ENCODE results near the gene ARF5. TPM values are rescaled to one million over a fixed set of nuclear protein-coding genes. Genes with fewer than 3 reads are reported as not detected.
"Not testable (repeated sequence)": the region's sequence is repeated elsewhere in the genome, so short reads cannot be mapped to it uniquely, and the experiment has no call there.

ARF5 gene
- total RNA-seq (2021; ENCODE audit: unreplicated experiment) (155 TPM), Bru-seq, nascent RNA (percentile 79 among the genes with signal in this experiment), BruChase-seq, experiment 1, labeled RNA remaining after a 2-hour chase (percentile 86 among the genes with signal in this experiment), BruChase-seq, experiment 2, labeled RNA remaining after a 6-hour chase (percentile 94 among the genes with signal in this experiment)
- 271 TPM for polyA plus RNA-seq (2012; ENCODE audit: insufficient read length)
- long read RNA-seq, transcript ARF5-201 (6 exons, 1,103 nt), result major isoform, 120 of 147 reads
- long read RNA-seq, partial matches to known transcripts, result 19 of 147 reads
- long read RNA-seq, other reads (novel, unspliced or antisense), result 4 of 147 reads

GRCh38 chr7:127588019-127588696, at the start of gene ARF5:
ARF5 (plus strand) TSS chr7:127588411; CDS start chr7:127588499, 88 bp downstream.
- POLR2A ChIA-PET, result interaction anchor here (0.5 to 1.0 kb wide), 5 partner anchors 42 to 359 kb away, joined by 3 to 9 read pairs (median 4); no protein-coding TSS in a partner anchor
- H3K27ac ChIP-seq (ENCODE audit: low read length), result peak within 1 kb of the TSS; percentile 83
- DNase-seq (ENCODE audit: low read depth, low spot score), result no peak
- H3K36me3 ChIP-seq (ENCODE audit: control insufficient read depth, insufficient read depth, low read length), result peaks cover 3% of the 10 kb centered on the region; the same call in 1 of the 2 replicates
- CTCF ChIA-PET, result no interaction called here
- in situ Hi-C loops (cut with HindIII; ENCODE audit: low pct_unique_long_range_greater_than_20kb, low sequenced_read_pairs) (no loop called here), intact Hi-C loops (cut with micrococcal nuclease; ENCODE audit: unreplicated experiment) (no loop called here)
- peaks cover 26% of the 10 kb centered on the region for H3K4me1 ChIP-seq (ENCODE audit: control insufficient read depth, insufficient read depth, low read length)
- no TSS peak for BruUV-seq (replicated peaks)
- peak within 1 kb of the TSS; percentile 91 to 96 for H3K4me3 ChIP-seq (ENCODE audit: low read depth in 2 of 2, low read length in 2 of 2)
- ATAC-seq, result peak; percentile 91
- no peak for TF ChIP-seq CTCF (IDR thresholded peaks at IDR 0.05)
- no peak for TF ChIP-seq POLR2AphosphoS5 (IDR thresholded peaks at IDR 0.05; ENCODE audit: low read depth, low read length)
- TF ChIP-seq SIN3A (IDR thresholded peaks at IDR 0.05; ENCODE audit: borderline replicate concordance, insufficient read depth, low read depth, low read length), result peak; percentile 69; the same call in 1 of the 2 replicates
- TF ChIP-seq REST (IDR thresholded peaks at IDR 0.05; ENCODE audit: insufficient read depth in 1 of 2, low read depth in 2 of 2, low read length in 1 of 2), result no peak
- no peak for TF ChIP-seq TCF7L2 (IDR thresholded peaks at IDR 0.05; ENCODE audit: low read depth, low read length)
- H3K27me3 ChIP-seq (ENCODE audit: control insufficient read depth, insufficient read depth, low read length), result no peaks in the 10 kb centered on the region
- no peaks in the 10 kb centered on the region for H3K9me3 ChIP-seq (ENCODE audit: control insufficient read depth, insufficient read depth, low read depth, low read length)

- in situ Hi-C loops (cut with HindIII; ENCODE audit: low pct_unique_long_range_greater_than_20kb, low sequenced_read_pairs) (no loop called here), intact Hi-C loops (cut with micrococcal nuclease; ENCODE audit: unreplicated experiment) (no loop called here)
- no peak for ATAC-seq
- Histone ChIP-seq H3K9me3 (ENCODE audit: control insufficient read depth, insufficient read depth, low read depth, low read length) (no peaks in the 10 kb centered on the region), H3K4me3 (ENCODE audit: low read depth in 2 of 2, low read length in 2 of 2) (no peak overlapping the region), H3K27me3 (ENCODE audit: control insufficient read depth, insufficient read depth, low read length) (peaks cover 3% of the 10 kb centered on the region; the same call in 1 of the 2 replicates), H3K4me1 (ENCODE audit: control insufficient read depth, insufficient read depth, low read length) (no peaks in the 10 kb centered on the region), H3K36me3 (ENCODE audit: control insufficient read depth, insufficient read depth, low read length) (no peaks in the 10 kb centered on the region), H3K27ac (ENCODE audit: low read length) (no peak overlapping the region)
- ChIA-PET POLR2A (no interaction called here), CTCF (no interaction called here)
- DNase-seq (ENCODE audit: low read depth, low spot score), result no peak
- BruUV-seq (replicated peaks), result no TSS peak
- no peak for TF ChIP-seq POLR2AphosphoS5 (IDR thresholded peaks at IDR 0.05; ENCODE audit: low read depth, low read length)
- TF ChIP-seq CTCF (IDR thresholded peaks at IDR 0.05), result no peak
Measured at GRCh38 chr7:127539116-127539515, 49.1 kb upstream of the ARF5 start.

- CTCF ChIA-PET; DNase-seq (ENCODE audit: low read depth, low spot score); POLR2A ChIA-PET; H3K27ac ChIP-seq (ENCODE audit: low read length); H3K9me3 ChIP-seq (ENCODE audit: control insufficient read depth, insufficient read depth, low read depth, low read length); ATAC-seq; in situ Hi-C loops (cut with HindIII; ENCODE audit: low pct_unique_long_range_greater_than_20kb, low sequenced_read_pairs); H3K27me3 ChIP-seq (ENCODE audit: control insufficient read depth, insufficient read depth, low read length); H3K36me3 ChIP-seq (ENCODE audit: control insufficient read depth, insufficient read depth, low read length); H3K4me1 ChIP-seq (ENCODE audit: control insufficient read depth, insufficient read depth, low read length); intact Hi-C loops (cut with micrococcal nuclease; ENCODE audit: unreplicated experiment); H3K4me3 ChIP-seq (ENCODE audit: low read depth in 2 of 2, low read length in 2 of 2); BruUV-seq (replicated peaks): not testable (repeated sequence)
Measured at GRCh38 chr7:127540461-127540860, 47.8 kb upstream of the ARF5 start.
